Activated T-helper 9 cell treated with anti-CD3 and anti-CD28 coated beads, Interleukin-2, amount 50 U/mL, for 16 hours (primary cell): ENCODE results near the gene DST.

Experiments used
- DNase-seq: peaks from one replicate; pipeline ENCODE4 v3.0.0-alpha.2; 2020; ENCODE audit warnings: low read depth

Gene DST

DNA sequence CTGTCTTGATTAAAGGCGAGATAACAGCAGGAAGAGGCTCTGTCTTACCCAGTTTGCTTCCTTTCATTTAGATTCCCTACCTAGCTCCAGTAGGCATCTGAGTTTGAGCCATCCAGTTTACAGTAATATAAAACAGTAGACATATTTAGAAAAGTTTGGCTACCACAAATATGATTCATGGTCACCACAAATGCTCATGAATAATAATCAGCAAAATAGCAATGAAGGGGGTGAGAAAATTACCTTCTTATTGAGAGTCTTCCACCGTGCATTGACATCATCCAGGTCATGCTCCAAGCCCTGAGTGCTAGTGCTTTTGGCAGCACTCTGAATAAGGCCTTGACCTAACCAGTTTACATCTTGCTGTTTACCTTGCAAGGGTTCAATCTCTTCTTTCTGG is 106.2 kb downstream of the DST start:
- DNase-seq: no peak

DNA sequence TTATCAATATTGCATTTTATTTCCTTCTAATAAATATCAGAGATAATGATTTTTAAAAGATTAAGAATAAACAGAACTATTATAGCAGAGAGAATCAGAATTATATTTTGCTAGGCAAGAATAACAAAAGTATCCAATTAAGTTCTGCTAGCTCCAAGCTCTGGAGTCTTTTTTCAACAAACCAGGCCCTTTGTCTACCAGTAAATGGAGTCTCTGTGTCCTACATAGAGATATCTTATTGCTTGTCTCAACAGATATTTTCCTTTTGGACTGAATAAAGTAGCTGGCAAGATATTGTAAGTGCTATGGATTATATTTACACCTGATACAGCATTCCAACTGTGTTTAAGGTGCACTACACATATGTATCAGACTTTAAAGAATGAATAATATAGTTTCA is 107.1 kb downstream of the DST start:
- no peak for DNase-seq

DNA sequence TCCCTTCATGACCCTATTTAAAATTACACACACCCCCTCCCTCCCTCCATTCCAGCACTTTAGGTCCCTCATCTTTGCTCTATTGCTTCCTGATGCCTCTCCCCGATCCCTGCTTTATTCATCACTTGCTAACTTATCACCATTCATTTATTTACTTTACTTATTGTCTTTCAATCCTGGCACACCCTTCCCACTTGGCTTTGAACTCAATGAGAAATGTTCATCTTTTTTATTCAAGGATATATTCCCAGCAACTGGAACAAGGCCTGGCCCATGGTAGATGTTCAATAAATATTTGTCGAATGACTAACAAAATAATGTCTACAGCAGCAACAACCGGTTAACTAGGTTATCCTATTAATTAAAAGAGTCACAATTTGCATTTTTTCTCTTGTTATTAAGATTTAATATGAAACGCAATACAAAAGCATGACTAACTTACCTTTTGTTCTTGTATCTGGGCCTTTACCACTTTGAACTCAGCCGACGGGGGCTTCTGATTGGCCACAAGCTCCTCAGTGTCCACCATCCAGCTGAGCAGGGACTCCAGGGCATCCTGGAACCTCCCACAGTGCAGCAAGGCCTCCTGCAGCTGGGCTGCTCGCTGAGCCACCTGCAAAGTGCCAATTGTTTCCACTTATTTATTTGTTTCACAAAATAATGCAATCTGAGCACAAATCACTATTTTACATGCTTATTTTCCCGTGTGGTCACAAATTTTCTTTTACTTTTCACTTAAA is 107.8 kb downstream of the DST start:
- no peak for DNase-seq

DNA sequence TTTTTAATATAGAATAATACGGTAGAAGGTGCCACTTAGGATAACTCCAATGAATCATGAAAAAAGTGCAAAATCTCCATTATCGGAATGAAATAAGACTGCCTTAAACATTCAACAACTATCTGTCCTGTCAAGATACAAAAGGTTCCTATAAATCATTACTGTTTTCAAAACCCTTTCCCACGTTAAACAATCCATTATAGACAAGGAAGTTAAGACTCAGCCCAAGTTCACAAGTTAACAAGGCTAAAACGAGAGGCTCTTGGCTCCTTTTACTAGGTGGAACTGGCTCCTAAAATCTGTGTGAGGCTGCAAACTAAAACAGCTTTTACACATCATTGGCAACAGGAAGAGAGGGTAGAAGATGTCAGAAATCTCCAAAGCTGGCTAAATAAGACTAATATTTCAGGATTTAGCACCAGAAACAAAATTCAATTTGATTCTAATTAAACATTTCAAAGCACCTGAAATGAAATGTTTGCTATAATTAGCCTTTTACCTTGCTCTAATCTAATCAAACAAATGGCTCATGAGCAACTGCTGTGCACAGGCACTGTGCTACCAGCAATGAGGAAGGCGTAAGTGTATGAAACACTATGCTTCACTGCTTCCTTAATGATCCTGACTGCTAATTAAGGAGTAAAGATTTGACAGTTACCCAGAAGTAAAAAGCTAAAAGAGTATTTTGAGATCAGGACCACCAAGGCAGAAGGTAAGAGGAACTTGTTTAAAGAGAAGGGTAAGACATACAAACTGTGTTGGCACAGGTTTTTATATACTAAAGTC is 109.7 kb downstream of the DST start:
- DNase-seq: no peak

DNA sequence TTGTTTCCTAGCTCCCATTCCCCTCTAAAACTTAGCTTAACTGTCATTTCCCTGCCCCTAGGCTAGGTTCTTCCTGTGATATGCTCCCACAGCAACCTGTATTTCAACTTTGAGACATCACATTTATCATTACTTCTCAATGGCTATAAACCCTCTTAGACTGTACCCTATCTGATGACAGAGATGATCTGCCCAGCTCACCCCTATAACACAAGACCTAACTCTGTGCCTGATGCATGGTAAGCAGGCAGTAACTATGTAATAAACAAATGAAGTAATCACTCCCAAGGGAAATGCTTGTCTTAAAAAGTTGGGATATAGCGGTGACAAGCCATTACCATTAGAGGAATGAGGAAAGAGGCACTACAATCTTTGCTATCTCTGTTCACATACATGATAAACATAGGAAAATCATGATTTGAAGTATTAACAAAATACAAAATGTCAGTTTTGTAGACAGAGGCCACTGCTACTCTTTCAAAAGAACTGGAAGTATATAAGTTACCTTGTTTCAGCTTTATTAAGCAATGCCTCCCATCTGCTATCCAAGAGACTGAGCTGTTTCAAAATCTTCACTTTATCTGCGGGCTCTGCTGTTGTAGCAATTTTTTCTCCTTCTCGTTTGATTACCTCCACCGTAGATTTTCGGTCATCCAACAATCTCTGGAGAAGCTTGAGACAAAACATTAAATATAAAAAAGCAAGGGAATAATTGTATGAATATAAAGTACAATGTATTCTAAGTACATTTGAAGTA is 110.7 kb downstream of the DST start:
- no peak for DNase-seq

DNA sequence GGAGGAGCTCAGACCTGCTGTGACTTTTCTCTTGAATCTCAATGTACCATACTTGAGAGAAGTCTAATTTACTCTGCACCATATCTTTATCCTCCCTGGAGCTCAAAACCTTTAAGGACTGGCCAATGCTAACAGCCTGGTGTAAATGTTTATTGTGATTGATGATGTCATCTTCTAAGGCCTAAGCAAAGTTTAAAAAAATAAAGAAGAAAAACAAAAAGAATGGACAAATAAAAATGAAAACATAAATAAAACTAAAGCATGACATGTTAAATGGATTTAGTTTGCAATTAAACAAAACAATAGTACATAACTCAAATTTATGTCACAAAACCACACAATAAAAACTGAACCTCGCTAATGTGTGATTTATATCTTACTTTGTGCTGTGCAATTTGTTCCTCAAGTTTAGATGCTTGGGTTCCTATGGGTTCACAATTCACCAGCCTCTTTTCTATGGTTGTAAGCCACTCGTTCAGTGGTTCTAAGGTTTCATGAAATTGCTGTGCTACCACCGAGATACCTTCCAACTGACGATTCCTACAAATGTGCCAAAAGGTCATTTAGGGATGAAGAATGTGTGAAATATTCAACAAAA is 113.0 kb downstream of the DST start:
- no peak for DNase-seq

DNA sequence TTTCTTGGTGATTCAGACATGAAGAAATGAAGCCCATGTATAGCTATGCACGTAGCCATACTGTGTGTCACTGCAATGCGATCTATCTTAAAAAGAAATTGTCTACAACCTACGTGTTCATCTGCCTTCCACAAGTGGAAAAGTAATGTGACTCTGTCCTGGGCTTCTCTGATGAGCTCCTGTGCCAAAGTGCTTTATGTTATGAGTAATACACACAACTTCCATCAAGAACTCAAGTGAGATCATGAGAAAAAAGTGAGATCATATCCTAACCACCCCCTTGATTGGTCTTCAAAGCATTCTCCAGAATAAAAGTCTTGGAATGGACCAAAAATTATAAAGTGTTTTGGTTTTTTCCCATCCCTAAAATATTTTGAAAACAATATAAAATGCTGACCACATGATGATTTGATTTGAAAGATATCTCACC is 114.3 kb downstream of the DST start:
- no peak for DNase-seq

DNA sequence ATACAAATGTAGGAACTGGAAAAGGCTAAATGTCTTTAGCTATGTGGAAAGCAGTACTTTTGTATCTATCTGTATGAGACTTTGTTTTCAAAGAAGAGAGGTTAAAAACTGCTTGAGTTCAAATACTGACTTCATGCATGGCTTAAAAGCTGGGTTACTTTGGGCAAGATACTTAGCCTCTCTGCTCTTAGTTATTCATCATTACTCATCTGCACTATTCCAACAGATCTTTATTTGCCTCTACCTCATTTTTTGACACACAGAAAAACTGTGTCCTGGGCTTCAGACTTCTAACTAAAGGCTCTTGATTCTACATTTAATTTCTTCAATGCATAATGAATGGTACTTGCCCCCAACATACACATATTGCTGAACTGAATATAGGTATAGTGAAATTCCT is 114.8 kb downstream of the DST start:
- DNase-seq: no peak

DNA sequence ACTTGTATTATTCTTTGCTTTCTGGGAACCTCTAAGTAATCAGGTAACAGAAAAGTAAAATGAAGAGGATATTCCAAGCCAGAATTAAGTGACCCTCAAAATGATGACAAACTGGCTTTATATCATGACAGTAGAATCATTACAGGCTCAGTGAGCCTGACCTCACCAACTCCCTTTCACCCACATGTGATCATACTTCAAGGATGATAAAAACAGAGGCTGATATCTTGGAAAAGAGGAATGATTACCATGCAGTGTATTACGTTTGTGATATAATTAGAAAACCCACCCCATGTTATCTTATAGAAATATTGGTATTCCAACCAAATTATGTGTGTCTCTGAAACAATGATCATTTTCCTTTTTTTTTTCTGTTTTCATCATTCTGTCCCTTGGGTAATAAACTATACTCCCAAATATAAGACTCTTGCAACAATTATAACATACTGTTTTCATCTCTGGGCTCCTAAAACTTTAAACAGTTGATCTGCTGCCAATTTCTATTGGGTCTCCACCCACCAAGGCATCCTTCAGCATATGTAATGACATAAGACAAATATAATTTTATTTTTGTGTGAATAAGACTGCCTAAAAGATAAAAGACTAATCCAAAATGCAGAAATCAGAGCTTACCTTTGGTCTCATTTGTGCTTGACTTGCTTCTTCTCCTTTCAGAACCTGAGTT is 115.7 kb downstream of the DST start:
- no peak for DNase-seq

DNA sequence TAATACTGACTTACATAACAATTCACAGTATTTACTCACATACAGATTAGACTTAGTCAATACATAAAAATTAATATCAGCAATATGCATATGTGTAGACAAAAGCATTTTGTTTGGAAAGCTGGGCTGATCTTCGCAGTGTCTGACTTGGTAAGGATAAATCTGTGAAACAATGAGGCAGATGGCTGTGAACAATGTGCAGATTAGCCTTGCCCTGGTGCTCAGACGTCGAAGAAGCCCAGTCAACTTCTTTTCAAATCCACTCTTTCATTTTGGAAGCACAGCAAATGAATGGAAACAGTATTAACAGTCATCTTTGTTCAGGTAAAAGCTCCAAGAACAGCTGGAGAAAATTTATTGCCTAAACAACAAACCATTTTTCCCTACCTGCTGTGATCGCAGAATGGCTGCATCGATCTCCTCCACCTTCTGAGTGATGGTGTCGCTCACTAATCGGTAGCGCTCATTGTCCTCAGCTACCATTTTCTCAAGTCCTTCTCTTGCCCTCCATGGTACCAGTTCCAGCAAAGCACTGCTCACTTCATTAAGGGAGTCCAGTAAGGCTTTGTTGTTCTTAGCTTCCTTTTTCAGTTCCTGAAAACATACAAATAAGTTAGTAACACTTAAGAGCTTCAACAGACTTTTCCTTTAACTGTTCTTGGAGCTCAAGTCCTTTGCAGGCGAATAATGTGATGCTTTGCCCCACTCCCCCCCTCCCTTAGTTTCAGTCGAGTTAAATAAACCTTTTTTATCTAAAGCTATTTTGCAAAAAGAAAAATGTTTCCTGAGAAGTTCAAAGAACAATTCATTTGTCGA is 116.5 kb downstream of the DST start:
- DNase-seq: no peak

DNA sequence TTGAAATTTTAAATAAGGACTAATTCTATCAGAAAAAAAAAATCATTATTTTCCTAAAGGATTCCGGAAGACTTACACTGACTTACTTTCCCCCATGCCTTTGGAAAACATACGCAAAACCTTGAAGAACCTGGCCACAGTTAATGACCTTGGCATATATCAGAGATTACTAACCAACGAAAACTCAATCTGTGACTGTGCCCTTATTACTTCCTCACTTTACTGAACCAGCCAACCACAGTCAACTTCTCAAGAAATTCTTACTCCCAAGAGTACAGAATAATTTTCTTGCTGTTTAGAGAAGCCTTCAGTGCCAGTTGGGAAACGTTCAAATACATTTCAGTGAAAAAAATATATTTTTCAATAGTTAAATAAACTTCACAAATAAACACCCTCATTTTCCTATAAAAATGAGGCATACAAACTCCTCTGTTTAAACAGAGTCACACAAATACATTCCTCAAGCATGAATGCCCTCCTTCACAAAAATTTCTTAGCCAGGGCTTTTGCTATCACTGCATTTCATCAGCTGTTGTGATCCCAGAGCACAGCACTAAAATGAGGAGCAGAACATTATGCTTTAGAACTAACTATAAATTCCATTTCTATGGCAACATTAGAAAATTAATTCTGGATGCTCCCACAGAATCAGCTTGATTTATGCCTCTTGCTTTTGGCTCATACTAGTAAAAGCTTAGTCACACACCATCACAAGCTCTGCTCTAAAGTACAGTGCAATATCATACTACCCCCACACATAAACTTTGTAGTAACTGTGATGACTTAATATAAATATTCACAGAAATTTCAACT is 117.6 kb downstream of the DST start:
- DNase-seq: no peak

DNA sequence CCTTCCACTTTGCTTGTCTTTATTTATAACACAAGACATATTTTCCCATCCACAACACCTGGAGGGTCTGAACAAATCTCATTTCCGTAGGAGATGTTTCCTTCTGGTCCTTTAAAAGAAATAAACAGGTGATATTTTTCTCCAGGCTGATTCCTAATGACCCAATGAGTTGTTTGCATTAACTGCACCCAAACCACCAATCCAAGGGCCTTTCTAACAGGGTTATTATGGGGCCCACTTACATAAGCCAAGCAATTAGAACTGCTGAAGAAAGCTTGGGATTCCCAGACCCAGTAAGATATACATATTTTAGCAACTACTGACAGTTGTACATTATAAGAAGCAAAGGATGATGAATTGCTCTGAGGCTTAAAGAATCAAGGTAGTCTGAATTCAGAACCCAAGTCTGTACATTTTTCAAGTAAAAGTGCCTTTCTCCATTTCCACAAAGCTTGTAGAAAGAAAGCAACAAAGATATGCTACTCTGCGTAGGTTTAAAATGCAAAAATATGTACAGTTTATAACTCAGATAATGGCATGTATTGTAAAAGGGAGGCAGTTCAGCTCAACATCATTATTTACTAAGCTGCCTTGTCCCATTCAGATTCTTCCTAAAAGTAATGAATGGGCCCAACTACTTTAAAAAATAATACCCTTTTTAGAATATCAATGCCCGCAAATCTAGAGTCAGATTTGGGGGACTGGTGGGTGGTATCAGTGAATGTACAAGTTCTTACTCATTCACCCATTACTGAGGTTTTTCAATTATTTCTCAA is 120.0 kb downstream of the DST start:
- no peak for DNase-seq

DNA sequence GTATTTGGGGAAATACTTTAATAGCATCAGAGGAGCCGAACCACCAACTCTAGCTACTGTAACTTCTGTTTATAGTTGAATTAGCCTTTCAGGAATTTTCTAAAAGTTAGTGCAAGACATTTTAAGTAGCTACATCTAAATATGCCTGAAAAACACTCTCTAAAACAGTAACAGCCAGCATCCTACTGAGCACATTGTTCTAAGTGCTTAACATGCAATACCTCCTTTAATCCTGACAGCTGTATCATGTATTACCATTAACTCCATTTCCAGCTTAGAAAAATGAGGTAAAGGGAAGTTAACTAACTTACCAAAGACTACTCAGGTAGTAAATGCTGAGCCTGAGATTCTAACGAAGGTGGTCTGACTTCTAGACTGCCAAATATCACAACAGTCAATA is 120.7 kb downstream of the DST start:
- DNase-seq: no peak

DNA sequence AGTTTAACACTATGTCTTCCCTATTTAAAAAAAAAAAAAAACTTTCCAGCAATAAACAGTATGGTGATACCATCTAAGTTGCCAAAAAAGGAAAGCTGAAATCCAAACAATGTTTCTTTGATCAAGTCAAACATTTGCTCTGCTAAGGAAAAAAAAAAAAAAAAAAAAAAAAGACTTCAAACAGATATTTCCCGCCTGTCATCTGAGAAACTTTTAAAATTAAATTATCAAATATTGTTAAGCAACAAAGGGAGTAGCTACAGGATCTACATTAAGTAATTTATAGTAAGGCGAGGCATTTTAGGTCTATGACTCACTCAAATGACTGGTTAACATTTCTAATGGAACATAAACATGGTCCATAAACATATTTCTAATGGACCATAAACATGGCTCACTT is 121.2 kb downstream of the DST start:
- no peak for DNase-seq

DNA sequence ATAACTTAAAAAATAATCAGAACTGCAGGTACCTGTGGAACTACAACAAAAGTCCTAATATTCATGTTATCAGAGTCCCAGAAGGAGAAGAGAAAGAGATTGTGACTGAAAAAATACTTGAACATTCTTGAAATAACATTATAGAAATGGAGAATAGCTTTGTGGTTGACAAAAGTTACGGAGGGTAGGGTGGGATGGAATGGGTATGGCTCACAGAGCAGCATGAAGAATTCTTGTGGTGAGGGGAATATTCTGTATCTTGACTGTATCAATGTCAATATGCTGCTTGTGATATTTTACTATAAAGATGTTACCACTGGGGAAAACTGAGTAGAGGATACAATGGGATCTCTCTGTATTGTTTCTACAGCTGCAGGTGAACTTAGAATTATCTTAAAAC is 122.5 kb downstream of the DST start:
- DNase-seq: no peak

DNA sequence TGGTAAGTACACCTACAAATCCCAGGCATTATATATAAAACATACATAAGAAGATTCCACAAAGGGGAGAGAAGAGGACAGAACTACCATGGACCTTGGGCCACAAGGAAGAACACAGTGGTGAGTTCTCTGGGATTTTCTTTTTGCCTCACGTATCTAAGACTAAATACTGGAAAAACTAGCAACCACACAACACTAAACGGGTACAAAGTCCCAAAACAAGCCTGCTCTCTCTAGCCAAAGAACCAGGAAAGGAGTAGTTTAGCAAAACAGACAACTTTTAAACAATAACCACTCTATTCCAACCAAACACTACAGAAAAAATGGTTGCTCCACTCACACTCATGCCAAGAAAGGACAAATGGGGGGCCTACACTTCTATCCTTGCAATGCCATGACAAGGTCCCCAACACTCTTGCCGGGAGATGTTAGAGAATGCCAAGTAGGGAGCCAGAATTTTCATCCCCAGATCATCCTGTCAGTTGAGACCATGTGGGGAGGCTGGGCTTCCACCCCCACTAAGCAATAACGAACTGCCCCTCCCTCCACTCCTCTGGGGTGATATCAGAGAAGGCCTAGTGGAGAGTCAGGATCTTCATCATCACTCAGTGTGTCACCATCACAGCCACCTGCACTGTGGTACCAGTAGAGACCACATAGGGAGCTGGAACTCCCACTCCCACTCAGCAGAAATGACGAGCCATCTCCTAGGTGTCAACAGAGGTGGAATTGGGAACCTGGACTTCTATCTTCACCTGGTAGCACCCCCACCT is 123.5 kb downstream of the DST start:
- no peak for DNase-seq

DNA sequence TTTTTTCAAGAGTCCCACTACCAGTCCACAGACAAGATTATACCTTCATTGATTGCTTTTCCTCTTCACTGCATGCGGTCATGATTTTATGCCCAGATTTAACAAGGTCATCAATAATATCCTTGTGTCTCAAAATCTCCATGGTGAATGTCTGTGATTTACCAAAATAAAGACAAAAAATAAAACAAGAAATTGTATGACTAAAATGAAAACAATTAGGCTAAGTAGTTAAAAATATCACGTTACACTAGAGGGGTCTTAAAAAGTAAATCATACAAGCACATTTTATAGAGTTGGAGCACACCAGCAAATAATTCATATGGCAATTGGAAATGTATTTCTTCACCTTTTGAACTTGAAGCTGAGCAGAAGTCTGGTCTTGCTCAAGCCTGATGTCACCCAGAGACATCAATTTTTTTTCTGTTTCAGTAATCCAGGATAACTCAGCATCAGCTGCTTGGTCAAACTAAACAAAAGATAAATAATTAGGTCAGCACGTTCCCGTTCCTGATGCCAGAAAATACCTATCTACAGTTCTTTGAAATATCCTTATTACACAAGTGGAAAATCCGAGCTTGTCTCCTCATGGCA is 125.4 kb downstream of the DST start:
- DNase-seq: no peak

DNA sequence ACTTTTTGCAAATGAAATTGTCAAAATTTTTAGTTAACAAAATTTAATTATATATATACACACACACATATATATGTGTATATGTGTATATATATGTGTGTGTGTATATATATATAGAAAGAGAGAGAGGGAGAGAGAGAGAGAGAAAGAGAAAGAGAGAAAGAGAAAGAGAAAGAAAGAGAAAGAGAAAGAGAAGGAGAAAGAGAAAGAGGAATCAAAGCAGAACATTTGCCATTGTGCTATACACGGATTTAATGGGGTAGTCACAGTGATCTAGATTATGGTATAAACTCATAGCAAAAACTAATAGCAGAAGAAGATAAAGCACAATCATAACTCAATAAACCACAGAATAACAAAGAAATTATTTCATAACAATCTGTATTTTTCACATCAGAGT is 126.7 kb downstream of the DST start:
- DNase-seq: no peak
